Activated CD4-positive, CD25-positive, alpha-beta regulatory T cell treated with anti-CD3 and anti-CD28 coated beads, Interleukin-2, amount 50 U/mL, for 16 hours (primary cell): ENCODE measurements around the gene TMEM235.

Experiments used
- DNase-seq: peaks from one replicate; pipeline ENCODE4 v3.0.0-alpha.2; 2020; ENCODE audit warnings: low read depth, low spot score

Gene TMEM235

GRCh38 chr17:78230996-78231935, at the start of gene TMEM235:
Gene TMEM235, plus strand, starts transcription at chr17:78231631. Its CDS starts 393 bp downstream, at chr17:78232024.
- no peak for DNase-seq

GRCh38 chr17:78182504-78182903, 48.9 kb upstream of the TMEM235 start:
- no peak for DNase-seq

- no peak for DNase-seq
Measured at GRCh38 chr17:78183916-78184315, 47.5 kb upstream of the TMEM235 start.

- no peak for DNase-seq
Measured at GRCh38 chr17:78184351-78184750, 47.1 kb upstream of the TMEM235 start.

GRCh38 chr17:78184868-78185267, 46.6 kb upstream of the TMEM235 start:
- no peak for DNase-seq

- DNase-seq = no peak
Measured at GRCh38 chr17:78185981-78186691, 45.3 kb upstream of the TMEM235 start.

- peak; percentile 65 for DNase-seq
Measured at GRCh38 chr17:78186692-78187595, 44.5 kb upstream of the TMEM235 start, which contains the start of the genes AFMID and TK1. Gene AFMID, plus strand, starts transcription at chr17:78187362. Its CDS starts 9 bp downstream, at chr17:78187371. Gene TK1, minus strand, starts transcription at chr17:78187052. Its CDS starts 58 bp downstream, at chr17:78186994.

GRCh38 chr17:78196716-78197115, 34.7 kb upstream of the TMEM235 start:
- no peak for DNase-seq

- DNase-seq = no peak
Measured at GRCh38 chr17:78197147-78197832, 34.1 kb upstream of the TMEM235 start.

- DNase-seq = no peak
Measured at GRCh38 chr17:78200451-78200850, 31.0 kb upstream of the TMEM235 start.

- DNase-seq = no peak
Measured at GRCh38 chr17:78202666-78203065, 28.8 kb upstream of the TMEM235 start.

GRCh38 chr17:78204387-78205123, 26.9 kb upstream of the TMEM235 start:
- no peak for DNase-seq

- no peak for DNase-seq
Measured at GRCh38 chr17:78205124-78205775, 26.2 kb upstream of the TMEM235 start.

GRCh38 chr17:78206298-78206697, 25.1 kb upstream of the TMEM235 start:
- no peak for DNase-seq

- DNase-seq = no peak
Measured at GRCh38 chr17:78208486-78208885, 22.9 kb upstream of the TMEM235 start.

- no peak for DNase-seq
Measured at GRCh38 chr17:78210111-78210510, 21.3 kb upstream of the TMEM235 start.

- no peak for DNase-seq
Measured at GRCh38 chr17:78211032-78211431, 20.4 kb upstream of the TMEM235 start.

- peak; percentile 83 for DNase-seq
Measured at GRCh38 chr17:78214016-78214705, 17.3 kb upstream of the TMEM235 start, which contains the start of gene BIRC5. Gene BIRC5, plus strand, starts transcription at chr17:78214253. Its CDS starts 64 bp downstream, at chr17:78214317.

GRCh38 chr17:78214706-78215061, 16.7 kb upstream of the TMEM235 start:
- no peak for DNase-seq
